ENCODE data around the gene NPL.

DNA sequence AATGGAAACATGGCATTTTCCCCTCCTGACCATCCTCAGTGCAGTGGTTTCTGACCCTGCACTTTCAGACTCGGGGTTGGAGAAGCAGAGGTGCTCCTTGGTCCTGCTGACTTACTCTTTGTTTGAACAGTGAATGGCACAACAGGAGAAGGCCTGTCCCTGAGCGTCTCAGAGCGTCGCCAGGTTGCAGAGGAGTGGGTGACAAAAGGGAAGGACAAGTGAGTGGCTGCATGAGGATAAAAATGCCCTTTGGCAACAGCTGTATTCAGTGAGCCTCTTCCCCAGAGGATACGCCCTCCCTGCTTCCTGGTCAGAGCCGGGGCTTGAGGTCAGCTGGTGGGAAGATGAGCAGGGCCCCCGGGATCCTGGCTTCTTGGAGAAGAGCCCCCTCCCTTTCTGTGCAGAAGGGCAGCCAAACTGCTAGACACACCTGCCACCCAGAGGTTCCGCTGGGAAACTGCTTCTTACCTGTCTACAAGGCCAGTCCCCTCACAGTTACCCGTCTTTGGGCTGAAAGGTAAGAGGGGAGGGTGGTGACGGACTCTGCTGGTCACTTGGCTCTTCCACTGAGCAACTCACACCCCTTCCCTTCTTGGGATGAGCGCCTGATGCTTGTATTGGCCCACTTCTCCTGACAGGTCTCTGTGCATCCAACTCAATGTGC, 16.6 kb downstream of the NPL start:
- TF ChIP-seq POLR2A (IDR thresholded peaks at IDR 0.05) (no peak), POLR2AphosphoS5 (IDR thresholded peaks at IDR 0.05) (no peak)
- TF ChIP-seq, protein P1, sequence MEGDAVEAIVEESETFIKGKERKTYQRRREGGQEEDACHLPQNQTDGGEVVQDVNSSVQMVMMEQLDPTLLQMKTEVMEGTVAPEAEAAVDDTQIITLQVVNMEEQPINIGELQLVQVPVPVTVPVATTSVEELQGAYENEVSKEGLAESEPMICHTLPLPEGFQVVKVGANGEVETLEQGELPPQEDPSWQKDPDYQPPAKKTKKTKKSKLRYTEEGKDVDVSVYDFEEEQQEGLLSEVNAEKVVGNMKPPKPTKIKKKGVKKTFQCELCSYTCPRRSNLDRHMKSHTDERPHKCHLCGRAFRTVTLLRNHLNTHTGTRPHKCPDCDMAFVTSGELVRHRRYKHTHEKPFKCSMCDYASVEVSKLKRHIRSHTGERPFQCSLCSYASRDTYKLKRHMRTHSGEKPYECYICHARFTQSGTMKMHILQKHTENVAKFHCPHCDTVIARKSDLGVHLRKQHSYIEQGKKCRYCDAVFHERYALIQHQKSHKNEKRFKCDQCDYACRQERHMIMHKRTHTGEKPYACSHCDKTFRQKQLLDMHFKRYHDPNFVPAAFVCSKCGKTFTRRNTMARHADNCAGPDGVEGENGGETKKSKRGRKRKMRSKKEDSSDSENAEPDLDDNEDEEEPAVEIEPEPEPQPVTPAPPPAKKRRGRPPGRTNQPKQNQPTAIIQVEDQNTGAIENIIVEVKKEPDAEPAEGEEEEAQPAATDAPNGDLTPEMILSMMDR (IDR thresholded peaks at IDR 0.05), result no peak
